RWPE2 (cell line): ENCODE measurements around the gene RTN4RL1.

Experiments
- ATAC-seq: fragments of 200-7000 bp; cut with Tn5 transposase; 3 replicates; pipeline ENCODE4 v1.9.1; 2021; ENCODE audit warnings: low read depth
- DNase-seq: peaks from one replicate; pipeline ENCODE4 v3.0.0-alpha.2; 2020; ENCODE audit warnings: low spot score
- H3K27ac ChIP-seq: fragments of 450-650 bp; 2 replicates; pipeline ENCODE4 v1.5.1; 2017; ENCODE audit warnings: mild to moderate bottlenecking; ENCODE audit not compliant: poor library complexity, severe bottlenecking
- H3K27me3 ChIP-seq: fragments of 250-450 bp; sonication (Bioruptor Pico); 2 replicates; pipeline ENCODE4 v1.5.1; 2021; ENCODE audit warnings: mild to moderate bottlenecking, moderate library complexity; ENCODE audit not compliant: insufficient read depth, poor library complexity, severe bottlenecking
- H3K36me3 ChIP-seq: fragments of 250-450 bp; sonication (Bioruptor Pico); 2 replicates; pipeline ENCODE4 v1.5.1; 2020; ENCODE audit warnings: low read depth, mild to moderate bottlenecking, moderate library complexity
- H3K4me1 ChIP-seq: fragments of 250-450 bp; sonication (Bioruptor Pico); 2 replicates; pipeline ENCODE4 v1.5.1; 2021; ENCODE audit warnings: mild to moderate bottlenecking, moderate library complexity; ENCODE audit not compliant: insufficient read depth, poor library complexity, severe bottlenecking
- H3K4me3 ChIP-seq: fragments of 250-450 bp; sonication (Bioruptor Pico); 2 replicates; pipeline ENCODE4 v1.5.1; 2021; ENCODE audit warnings: mild to moderate bottlenecking, moderate library complexity; ENCODE audit not compliant: severe bottlenecking
- H3K9me3 ChIP-seq: fragments of 250-450 bp; sonication (Bioruptor Pico); 2 replicates; pipeline ENCODE4 v1.5.1; 2021; ENCODE audit warnings: mild to moderate bottlenecking, moderate library complexity; ENCODE audit not compliant: severe bottlenecking
- CTCF ChIP-seq: fragments of 450-650 bp; IDR thresholded peaks from one replicate; pipeline ENCODE4 v1.5.1; 2017; ENCODE audit warnings: mild to moderate bottlenecking, moderate library complexity; ENCODE audit not compliant: poor library complexity, severe bottlenecking

RTN4RL1 gene

GRCh38 chr17:1972487-1973160 lies 52.5 kb downstream of the RTN4RL1 start:
- no peaks in the 10 kb centered on the region for H3K9me3 ChIP-seq
- no peak overlapping the region for H3K27ac ChIP-seq
- ATAC-seq (no peak), DNase-seq (no peak)
- H3K36me3 ChIP-seq, result no peaks in the 10 kb centered on the region
- no peaks in the 10 kb centered on the region for H3K27me3 ChIP-seq
- no peaks in the 10 kb centered on the region for H3K4me1 ChIP-seq
- no peak for TF ChIP-seq CTCF
- H3K4me3 ChIP-seq, result no peak overlapping the region

GRCh38 chr17:1970843-1971384 lies 54.2 kb downstream of the RTN4RL1 start:
- Histone ChIP-seq H3K4me1 (no peaks in the 10 kb centered on the region), H3K27ac (no peak overlapping the region), H3K4me3 (no peak overlapping the region), H3K36me3 (no peaks in the 10 kb centered on the region), H3K27me3 (no peaks in the 10 kb centered on the region), H3K9me3 (no peaks in the 10 kb centered on the region)
- no peak for TF ChIP-seq CTCF
- DNase-seq (no peak), ATAC-seq (no peak)

- no peak for TF ChIP-seq CTCF
- Histone ChIP-seq H3K27ac (no peak overlapping the region), H3K4me1 (no peaks in the 10 kb centered on the region), H3K36me3 (no peaks in the 10 kb centered on the region), H3K27me3 (no peaks in the 10 kb centered on the region), H3K4me3 (no peak overlapping the region), H3K9me3 (no peaks in the 10 kb centered on the region)
- DNase-seq (no peak), ATAC-seq (no peak)
Measured at GRCh38 chr17:1969712-1970111, 55.4 kb downstream of the RTN4RL1 start.

GRCh38 chr17:1967213-1967612 lies 57.9 kb downstream of the RTN4RL1 start:
- DNase-seq, result no peak

More at GRCh38 chr17:1967213-1967612, 57.9 kb downstream of the RTN4RL1 start:
- no peak for ATAC-seq
- Histone ChIP-seq H3K4me3 (no peak overlapping the region), H3K27me3 (no peaks in the 10 kb centered on the region), H3K4me1 (no peaks in the 10 kb centered on the region), H3K27ac (no peak overlapping the region), H3K36me3 (no peaks in the 10 kb centered on the region), H3K9me3 (no peaks in the 10 kb centered on the region)
- TF ChIP-seq CTCF, result no peak
